ENCODE data around the gene SPATA9. TPM values are rescaled to one million over a fixed set of nuclear protein-coding genes. Genes with fewer than 3 reads are reported as not detected.
"Not testable (repeated sequence)": the region's sequence is repeated elsewhere in the genome, so short reads cannot be mapped to it uniquely, and the experiment has no call there.

Gene SPATA9
- polyA plus RNA-seq, 3 donors = 1.2 to 1.9 (median 1.8) TPM

GRCh38 chr5:95718203-95718602 is 35.4 kb upstream of the SPATA9 start:
- DNase-seq (ENCODE audit: low read depth in 3 of 3, low spot score in 2 of 3) = no peak

- DNase-seq (ENCODE audit: low read depth in 3 of 3, low spot score in 2 of 3) = no peak
These were observed 34.6 kb upstream of the SPATA9 start for GRCh38 chr5:95717439-95717838.

DNA sequence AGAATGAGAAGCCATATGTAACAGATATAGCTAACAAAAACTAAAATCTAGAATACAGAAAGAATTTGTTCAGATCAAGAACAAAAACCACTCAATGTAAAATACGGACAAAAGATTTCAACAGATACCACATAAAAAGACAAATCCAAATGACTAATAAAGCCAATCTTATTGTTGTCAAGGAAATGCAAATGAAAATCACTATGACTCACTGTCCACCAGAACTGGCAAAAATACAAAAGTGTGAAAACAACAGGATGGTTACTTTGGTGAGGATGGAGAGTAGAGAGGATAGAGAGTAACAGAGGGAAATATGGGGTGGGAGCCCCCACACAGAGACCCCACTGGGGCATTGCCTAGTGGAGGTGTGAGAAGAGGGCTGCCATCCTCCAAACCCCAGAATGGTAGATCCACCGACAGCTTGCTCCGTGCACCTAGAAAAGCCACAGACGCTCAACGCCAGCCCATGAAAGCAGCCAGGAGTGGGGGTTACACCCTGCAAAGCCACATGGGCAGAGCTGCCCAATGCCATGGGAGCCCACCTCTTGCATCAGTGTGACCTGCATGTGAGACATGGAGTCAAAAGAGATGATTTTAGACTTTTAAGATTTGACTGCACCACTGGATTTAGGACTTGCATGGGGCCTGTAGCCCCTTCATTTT is 33.1 kb upstream of the SPATA9 start:
- DNase-seq (ENCODE audit: low read depth in 3 of 3, low spot score in 2 of 3) = no peak

GRCh38 chr5:95713960-95714710 is 31.3 kb upstream of the SPATA9 start:
- DNase-seq (ENCODE audit: low read depth in 3 of 3, low spot score in 2 of 3) = no peak

GRCh38 chr5:95713246-95713645 is 30.5 kb upstream of the SPATA9 start:
- DNase-seq (ENCODE audit: low read depth in 3 of 3, low spot score in 2 of 3) = not testable (repeated sequence)

DNA sequence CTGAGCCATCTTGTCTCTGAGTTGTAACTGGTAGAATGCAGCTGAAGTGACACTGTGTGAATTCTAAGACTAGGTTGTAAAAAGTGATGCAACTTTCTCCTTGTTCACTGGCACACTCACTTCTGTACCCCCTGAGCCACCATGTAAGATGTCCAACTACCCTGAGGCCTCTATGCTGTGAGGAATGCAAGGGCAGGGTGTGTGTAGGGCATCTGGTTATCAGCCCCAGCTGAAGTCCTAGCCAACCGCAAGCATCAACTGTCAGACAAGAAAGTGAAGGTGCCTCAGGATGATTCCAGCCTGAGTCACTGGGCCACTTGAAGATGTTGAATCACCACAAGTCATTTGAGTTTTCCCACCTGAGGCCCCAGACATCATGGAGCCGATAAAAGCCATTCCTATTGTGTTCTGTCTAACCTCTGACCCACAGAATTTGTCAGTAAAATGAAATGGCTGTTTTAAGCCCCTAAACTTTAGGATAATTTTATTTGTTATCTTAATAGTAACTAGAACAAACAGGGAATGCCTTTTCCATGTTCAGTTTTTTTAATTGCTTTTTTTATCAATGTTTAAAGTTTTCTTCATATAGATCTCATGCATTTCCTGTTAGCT is 29.7 kb upstream of the SPATA9 start:
- DNase-seq (ENCODE audit: low read depth in 3 of 3, low spot score in 2 of 3) = no peak

DNA sequence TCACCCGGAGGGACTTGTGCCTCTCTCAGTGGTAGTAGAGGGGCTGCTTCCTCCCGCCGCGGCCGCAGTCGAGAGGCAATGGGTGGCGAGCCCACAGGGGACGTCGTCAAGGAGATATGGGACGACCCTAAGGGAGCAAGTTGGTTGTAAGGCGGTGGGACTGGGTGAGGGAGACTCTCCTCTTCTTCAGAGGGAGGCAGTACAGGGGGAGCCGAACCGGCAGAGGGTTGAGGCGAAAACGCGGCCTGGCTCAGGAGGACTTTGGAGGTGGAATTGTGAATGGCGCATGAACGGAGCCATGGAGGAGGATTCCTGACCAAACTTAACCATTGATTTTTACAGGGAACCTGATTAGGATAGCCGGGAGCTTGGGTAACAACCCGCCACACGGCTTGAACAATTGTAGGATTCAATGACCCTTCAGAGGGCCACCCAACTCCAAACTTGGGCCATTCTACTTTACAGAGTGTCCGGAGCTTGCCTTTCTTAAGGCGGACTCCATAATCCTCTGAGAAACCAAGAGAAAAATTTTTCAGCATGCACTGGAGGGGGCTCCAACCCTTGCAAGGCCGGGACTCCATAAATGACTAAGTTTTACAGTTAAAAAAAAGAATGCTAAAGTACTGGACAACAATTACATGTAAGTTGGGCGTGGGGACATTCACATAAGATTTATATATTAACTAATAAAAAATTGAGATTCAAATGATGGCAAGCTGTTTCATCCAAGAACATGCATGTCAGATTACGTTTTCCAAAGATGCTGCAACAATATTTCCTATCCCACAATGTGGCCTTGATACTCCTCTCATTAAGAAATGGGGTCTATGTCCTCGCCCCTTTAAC is 28.9 kb upstream of the SPATA9 start:
- DNase-seq (ENCODE audit: low read depth in 3 of 3, low spot score in 2 of 3) = no peak

DNA sequence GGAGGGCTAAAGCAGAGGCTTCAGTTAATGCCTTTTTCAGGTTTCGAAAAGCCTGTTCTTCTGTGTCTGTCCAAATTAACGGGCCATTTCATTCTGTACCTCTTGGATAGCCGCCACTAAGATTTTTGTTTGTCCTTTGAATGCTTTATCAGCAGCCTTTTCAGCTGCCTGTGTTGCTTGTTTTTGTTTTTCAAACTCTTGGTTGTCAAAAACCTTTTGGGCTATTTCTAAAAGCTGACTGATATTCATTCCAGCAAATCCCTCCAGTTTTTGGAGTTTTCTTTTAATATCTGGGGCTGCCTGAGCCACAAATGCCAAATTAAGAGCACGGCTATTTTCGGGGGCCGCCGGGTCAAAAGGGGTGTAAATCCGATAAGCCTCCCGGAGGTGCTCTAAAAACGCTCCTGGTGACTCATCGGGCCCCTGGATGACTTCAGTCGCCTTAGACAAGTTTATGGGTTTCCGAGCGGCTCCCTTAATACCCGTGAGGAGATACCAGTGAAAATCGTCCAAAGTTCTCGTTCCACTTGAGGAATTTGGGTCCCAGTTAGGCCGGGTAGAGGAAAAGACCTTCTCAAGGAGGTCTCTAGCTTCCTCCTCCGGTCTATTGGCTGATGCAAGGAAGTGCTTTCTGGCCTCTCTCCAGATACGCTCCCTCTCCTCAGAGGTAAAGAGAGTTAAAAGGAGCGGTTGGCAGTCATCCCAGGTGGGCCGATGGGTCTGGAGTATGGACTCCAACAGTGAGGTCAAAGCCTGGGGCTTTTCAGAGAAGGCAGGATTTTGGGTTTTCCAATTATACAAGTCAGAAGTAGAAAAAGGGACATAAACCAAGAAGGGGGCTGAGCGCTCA is 28.1 kb upstream of the SPATA9 start:
- not testable (repeated sequence) for DNase-seq (ENCODE audit: low read depth in 3 of 3, low spot score in 2 of 3)

- no peak for DNase-seq (ENCODE audit: low read depth in 3 of 3, low spot score in 2 of 3)
These were observed 27.3 kb upstream of the SPATA9 start for GRCh38 chr5:95709967-95710650.

GRCh38 chr5:95708876-95709275 is 26.1 kb upstream of the SPATA9 start:
- no peak for DNase-seq (ENCODE audit: low read depth in 3 of 3, low spot score in 2 of 3)

GRCh38 chr5:95707534-95708188 is 24.9 kb upstream of the SPATA9 start:
- DNase-seq (ENCODE audit: low read depth in 3 of 3, low spot score in 2 of 3) = not testable (repeated sequence)

- no peak for DNase-seq (ENCODE audit: low read depth in 3 of 3, low spot score in 2 of 3)
These were observed 24.3 kb upstream of the SPATA9 start for GRCh38 chr5:95707055-95707454.

GRCh38 chr5:95706196-95706595 is 23.4 kb upstream of the SPATA9 start:
- DNase-seq (ENCODE audit: low read depth in 3 of 3, low spot score in 2 of 3) = not testable (repeated sequence)

DNA sequence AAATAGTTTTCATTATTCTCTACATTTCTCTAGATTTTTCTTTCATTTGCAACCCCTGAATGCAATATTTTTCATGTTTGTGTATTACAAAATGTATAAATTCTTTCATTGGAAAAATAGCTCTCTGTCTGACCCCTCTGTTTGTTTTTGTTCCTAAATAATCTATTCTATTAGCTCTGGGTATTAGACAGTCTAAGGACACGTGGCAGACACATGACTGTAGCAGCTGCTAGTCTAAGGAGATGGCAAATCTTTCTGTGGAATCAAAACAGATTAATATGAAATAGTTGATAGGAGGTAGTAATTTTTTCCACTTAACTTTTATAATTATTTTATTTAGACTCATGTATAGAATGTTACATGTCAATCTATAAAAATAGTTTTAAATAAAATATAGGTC is 21.4 kb upstream of the SPATA9 start:
- no peak for DNase-seq (ENCODE audit: low read depth in 3 of 3, low spot score in 2 of 3)

DNA sequence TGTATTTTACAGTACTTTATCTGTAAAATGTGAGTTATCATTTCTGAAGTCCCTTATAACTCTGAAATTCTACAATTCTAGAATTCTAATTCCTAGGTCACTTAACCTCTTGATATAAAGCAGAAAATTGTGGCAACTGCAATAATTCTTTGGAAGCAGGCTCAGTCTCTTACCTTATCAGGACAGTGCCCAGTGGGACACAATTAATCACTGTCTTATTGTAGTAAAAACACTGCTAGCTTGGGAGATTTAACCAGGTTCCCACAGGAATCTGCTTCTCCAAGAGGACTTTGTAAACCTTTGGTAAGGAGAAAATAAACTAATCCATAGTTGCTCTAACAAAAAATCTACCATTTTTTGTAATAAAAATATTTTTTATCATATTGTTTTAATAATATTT is 18.3 kb upstream of the SPATA9 start:
- DNase-seq (ENCODE audit: low read depth in 3 of 3, low spot score in 2 of 3) = no peak

DNA sequence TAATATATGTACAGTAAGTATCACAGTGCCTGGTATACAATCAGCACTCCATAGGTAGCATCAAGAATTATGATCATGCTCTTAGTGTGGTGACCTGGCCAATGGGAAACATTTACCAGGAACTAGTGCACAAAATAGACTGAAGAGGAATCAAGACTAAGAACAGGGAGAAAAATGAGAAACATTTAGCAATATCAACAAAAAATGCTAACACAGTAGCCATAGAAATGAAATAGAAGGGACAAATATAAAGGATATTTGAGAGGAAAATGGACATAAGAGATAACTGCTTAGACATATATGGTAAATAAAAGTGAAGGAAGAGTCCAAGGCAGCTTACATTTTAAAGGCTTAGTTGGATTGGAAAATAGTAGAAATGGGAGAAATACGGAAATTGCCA is 16.5 kb upstream of the SPATA9 start:
- no peak for DNase-seq (ENCODE audit: low read depth in 3 of 3, low spot score in 2 of 3)

GRCh38 chr5:95697781-95698681 is 15.2 kb upstream of the SPATA9 start:
- DNase-seq (ENCODE audit: low read depth in 3 of 3, low spot score in 2 of 3) = peak in 1 of 3 donors; percentile 40

DNA sequence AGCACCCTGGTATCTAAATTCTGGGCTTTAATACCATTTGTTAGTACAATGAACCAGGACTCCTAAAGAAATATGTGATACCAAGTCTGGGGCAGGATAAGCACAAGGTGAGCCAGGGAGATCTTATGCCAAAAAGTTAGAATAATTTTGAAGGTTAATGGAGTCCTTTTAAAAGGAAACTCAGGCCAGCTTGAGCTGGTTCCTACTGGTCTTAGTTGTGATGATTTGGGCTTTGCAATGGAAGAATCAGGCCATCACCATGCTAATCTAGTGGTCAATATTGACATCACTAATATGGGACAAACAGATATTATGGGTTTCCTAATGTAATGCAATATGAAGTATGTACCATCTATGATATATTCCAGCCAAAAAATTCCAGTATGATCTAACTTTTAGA is 7.5 kb upstream of the SPATA9 start:
- DNase-seq (ENCODE audit: low read depth in 3 of 3, low spot score in 2 of 3) = no peak
